ENCODE data around the gene SYF2.

DNA sequence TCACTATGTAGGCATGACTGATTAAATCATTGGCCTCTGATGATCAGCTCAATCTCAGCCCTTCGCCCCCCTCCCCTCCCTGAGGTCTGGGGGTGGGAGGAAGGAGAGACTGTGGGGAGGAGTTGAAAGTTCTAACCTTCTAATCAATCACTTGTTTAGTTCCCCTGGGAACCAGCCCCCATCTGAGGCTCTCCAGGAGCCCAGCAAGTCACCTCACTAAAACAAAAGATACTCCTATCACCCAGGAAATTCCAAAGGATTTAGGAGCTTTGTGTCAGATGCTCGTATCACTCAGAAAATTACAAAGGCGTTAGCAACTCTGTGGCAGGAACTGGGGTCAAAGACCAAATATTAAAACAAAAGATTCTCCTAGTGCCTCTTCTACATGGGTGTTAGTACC lies 21.6 kb downstream of the SYF2 start:
- TF ChIP-seq, protein P1, sequence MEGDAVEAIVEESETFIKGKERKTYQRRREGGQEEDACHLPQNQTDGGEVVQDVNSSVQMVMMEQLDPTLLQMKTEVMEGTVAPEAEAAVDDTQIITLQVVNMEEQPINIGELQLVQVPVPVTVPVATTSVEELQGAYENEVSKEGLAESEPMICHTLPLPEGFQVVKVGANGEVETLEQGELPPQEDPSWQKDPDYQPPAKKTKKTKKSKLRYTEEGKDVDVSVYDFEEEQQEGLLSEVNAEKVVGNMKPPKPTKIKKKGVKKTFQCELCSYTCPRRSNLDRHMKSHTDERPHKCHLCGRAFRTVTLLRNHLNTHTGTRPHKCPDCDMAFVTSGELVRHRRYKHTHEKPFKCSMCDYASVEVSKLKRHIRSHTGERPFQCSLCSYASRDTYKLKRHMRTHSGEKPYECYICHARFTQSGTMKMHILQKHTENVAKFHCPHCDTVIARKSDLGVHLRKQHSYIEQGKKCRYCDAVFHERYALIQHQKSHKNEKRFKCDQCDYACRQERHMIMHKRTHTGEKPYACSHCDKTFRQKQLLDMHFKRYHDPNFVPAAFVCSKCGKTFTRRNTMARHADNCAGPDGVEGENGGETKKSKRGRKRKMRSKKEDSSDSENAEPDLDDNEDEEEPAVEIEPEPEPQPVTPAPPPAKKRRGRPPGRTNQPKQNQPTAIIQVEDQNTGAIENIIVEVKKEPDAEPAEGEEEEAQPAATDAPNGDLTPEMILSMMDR (conservative IDR thresholded peaks at IDR 0.05), result no peak
- TF ChIP-seq ZFX (IDR thresholded peaks at IDR 0.05), result no peak
